ENCODE measurements around the gene CREM. TPM values are rescaled to one million over a fixed set of nuclear protein-coding genes. Genes with fewer than 3 reads are reported as not detected.

Gene CREM
- total RNA-seq, 1 experiment from 2014 or later, result 30.2 TPM

GRCh38 chr10:35201234-35201633 lies 74.6 kb downstream of the CREM start:
- Mint-ChIP-seq H3K4me3 (ENCODE audit: unreplicated experiment) (no peak overlapping the region), H3K27me3 (ENCODE audit: insufficient read depth, unreplicated experiment) (no peaks in the 10 kb centered on the region), H3K36me3 (ENCODE audit: insufficient read depth, unreplicated experiment) (peaks cover 6% of the 10 kb centered on the region), H3K9me3 (ENCODE audit: unreplicated experiment) (no peaks in the 10 kb centered on the region), H3K4me1 (ENCODE audit: insufficient read depth, unreplicated experiment) (no peaks in the 10 kb centered on the region), H3K27ac (ENCODE audit: low read depth, unreplicated experiment) (no peak overlapping the region)
- no peak for TF ChIP-seq CTCF (IDR thresholded peaks at IDR 0.05; ENCODE audit: unreplicated experiment)
- no peak for DNase-seq (ENCODE audit: unreplicated experiment)
- BruUV-seq (replicated peaks), result no TSS peak
- ChIA-PET POLR2A (interaction anchor here (0.6 kb wide), 1 partner anchor 35 kb away, joined by 3 read pairs; no protein-coding TSS in a partner anchor), CTCF (interaction anchor here (0.6 kb wide), 1 partner anchor 535 kb away, joined by 3 read pairs; no protein-coding TSS in a partner anchor)
- intact Hi-C loops (cut with micrococcal nuclease), result no loop called here

DNA sequence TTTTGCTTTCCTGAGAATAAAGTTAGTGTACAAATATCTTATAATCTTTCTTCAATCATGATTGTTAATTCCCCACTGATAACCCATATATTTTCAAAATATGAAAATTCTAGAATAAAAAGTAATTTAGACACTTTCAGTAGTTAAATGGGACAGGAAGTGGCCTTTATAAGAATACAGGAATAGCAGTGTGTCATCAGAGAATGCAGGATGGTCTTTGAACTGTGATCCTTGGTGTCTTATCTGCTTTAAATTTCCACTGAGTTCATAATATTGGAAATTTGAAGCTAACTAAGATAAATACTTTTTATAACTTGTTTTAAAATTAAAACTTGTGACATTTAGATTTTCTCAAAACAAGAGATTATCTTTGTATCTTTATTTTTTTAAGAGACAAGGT lies 75.4 kb downstream of the CREM start:
- Mint-ChIP-seq H3K36me3 (ENCODE audit: insufficient read depth, unreplicated experiment) (peaks cover 6% of the 10 kb centered on the region), H3K27me3 (ENCODE audit: insufficient read depth, unreplicated experiment) (no peaks in the 10 kb centered on the region), H3K9me3 (ENCODE audit: unreplicated experiment) (no peaks in the 10 kb centered on the region), H3K4me3 (ENCODE audit: unreplicated experiment) (no peak overlapping the region), H3K27ac (ENCODE audit: low read depth, unreplicated experiment) (no peak overlapping the region), H3K4me1 (ENCODE audit: insufficient read depth, unreplicated experiment) (no peaks in the 10 kb centered on the region)
- no peak for DNase-seq (ENCODE audit: unreplicated experiment)
- BruUV-seq (replicated peaks), result no TSS peak
- intact Hi-C loops (cut with micrococcal nuclease), result no loop called here
- TF ChIP-seq CTCF (IDR thresholded peaks at IDR 0.05; ENCODE audit: unreplicated experiment), result no peak
- ChIA-PET POLR2A (interaction anchor here (0.6 kb wide), 1 partner anchor 18 kb away, joined by 3 read pairs; no protein-coding TSS in a partner anchor), CTCF (interaction anchor here (0.6 to 0.8 kb wide), 2 partner anchors 15 to 536 kb away, joined by 3 read pairs; no protein-coding TSS in a partner anchor)

DNA sequence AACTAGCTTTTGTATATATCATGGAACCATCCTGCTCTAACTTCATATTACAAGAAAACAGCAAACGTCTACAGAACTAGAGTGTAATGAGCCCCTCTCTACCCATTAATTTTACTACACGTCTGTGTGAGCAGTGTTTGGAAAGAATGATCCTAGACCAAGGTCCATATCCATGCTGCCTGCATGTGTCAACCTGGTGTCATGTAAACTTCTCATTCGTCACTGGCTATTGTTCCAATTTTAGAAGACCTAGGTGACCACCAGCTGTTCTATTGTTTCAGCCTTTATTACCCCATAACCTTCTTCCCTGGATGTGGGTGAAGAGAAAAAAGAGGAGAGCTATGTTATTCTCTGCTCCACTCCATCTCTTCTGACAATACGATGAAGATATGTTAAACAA lies 77.1 kb downstream of the CREM start:
- DNase-seq (ENCODE audit: unreplicated experiment), result no peak
- intact Hi-C loops (cut with micrococcal nuclease), result no loop called here
- Mint-ChIP-seq H3K4me1 (ENCODE audit: insufficient read depth, unreplicated experiment) (no peaks in the 10 kb centered on the region), H3K36me3 (ENCODE audit: insufficient read depth, unreplicated experiment) (peaks cover 14% of the 10 kb centered on the region), H3K27me3 (ENCODE audit: insufficient read depth, unreplicated experiment) (no peaks in the 10 kb centered on the region), H3K9me3 (ENCODE audit: unreplicated experiment) (no peaks in the 10 kb centered on the region), H3K4me3 (ENCODE audit: unreplicated experiment) (no peak overlapping the region), H3K27ac (ENCODE audit: low read depth, unreplicated experiment) (no peak overlapping the region)
- TF ChIP-seq CTCF (IDR thresholded peaks at IDR 0.05; ENCODE audit: unreplicated experiment), result no peak
- BruUV-seq (replicated peaks), result no TSS peak
- ChIA-PET POLR2A (no interaction called here), CTCF (interaction anchor here (0.6 to 1.4 kb wide), 4 partner anchors 13 to 86 kb away, joined by 3 read pairs; no protein-coding TSS in a partner anchor)

DNA sequence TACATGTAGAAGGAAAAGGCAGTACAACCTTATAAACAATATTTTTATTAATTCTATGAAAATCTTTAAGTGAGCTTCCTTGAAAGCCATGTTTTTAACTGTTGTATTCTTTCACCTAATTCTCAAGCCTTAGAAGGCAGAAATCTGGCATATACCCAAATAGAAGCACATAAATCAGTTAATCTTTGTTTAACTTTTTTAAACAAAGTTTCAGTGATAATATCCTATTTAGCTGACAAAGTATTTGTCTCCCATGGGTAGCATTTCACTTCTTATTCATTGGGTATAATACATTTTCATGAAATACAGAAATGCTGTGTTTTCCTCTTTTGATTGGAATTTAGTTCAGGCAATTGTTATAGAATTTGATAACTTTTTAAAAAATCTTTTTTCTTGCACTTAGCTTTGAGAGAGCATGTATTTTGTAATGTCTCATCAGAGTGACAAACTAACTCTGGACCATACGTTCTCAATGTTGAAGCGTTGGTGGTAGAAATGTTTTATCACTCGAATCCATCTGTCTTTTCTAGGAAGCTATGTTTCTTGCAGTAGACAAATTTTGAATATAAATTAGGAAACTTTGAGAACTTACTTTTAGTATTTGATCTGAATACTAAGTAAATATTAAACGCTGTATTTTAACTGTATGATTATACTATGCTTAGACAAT lies 78.1 kb downstream of the CREM start:
- no peak for TF ChIP-seq CTCF (IDR thresholded peaks at IDR 0.05; ENCODE audit: unreplicated experiment)
- no peak for DNase-seq (ENCODE audit: unreplicated experiment)
- Mint-ChIP-seq H3K27me3 (ENCODE audit: insufficient read depth, unreplicated experiment) (no peaks in the 10 kb centered on the region), H3K9me3 (ENCODE audit: unreplicated experiment) (no peaks in the 10 kb centered on the region), H3K4me1 (ENCODE audit: insufficient read depth, unreplicated experiment) (no peaks in the 10 kb centered on the region), H3K36me3 (ENCODE audit: insufficient read depth, unreplicated experiment) (peaks cover 14% of the 10 kb centered on the region), H3K4me3 (ENCODE audit: unreplicated experiment) (no peak overlapping the region), H3K27ac (ENCODE audit: low read depth, unreplicated experiment) (no peak overlapping the region)
- intact Hi-C loops (cut with micrococcal nuclease), result no loop called here
- ChIA-PET CTCF (interaction anchor here (0.6 to 1.5 kb wide), 6 partner anchors 9 to 1676 kb away, joined by 3 to 4 read pairs (median 3); no protein-coding TSS in a partner anchor), POLR2A (no interaction called here)
- BruUV-seq (replicated peaks), result no TSS peak

Measured in MCF 10A (cell line).